Activated CD4-positive, alpha-beta T cell treated with anti-CD3 and anti-CD28 coated beads, Interleukin-2, amount 50 U/mL, for 24 hours (primary cell): Measurements from ENCODE around the gene CNDP2.
A peak's percentile ranks its signal among the peaks of the same experiment; 100 is the strongest.

Experiments
- DNase-seq, 2 donors: peaks; one replicate each; pipeline ENCODE4 v3.0.0-alpha.2; 2020; ENCODE audit warnings: low read depth in 1 of 2, low spot score in 1 of 2

The CNDP2 gene

DNA sequence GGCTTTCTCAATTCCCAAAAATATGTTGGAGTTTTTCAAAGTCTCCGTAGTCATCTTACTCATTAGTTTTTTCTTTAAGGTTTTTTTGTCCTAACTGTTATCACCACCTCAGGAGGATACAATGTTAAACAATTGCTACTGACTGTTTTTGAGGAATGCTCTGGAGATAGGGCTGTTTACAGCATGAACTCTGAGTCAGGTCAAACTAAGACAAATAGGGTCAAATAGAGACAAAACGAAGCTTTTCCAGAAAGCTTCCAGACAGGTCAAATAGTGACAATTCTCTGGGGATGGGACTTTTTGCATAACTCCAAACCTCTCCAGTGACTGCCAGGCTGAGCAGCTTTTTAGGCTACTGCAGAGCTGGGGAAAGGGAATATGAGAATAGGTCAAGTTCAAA lies 23.9 kb upstream of the CNDP2 start:
- DNase-seq: no peak

DNA sequence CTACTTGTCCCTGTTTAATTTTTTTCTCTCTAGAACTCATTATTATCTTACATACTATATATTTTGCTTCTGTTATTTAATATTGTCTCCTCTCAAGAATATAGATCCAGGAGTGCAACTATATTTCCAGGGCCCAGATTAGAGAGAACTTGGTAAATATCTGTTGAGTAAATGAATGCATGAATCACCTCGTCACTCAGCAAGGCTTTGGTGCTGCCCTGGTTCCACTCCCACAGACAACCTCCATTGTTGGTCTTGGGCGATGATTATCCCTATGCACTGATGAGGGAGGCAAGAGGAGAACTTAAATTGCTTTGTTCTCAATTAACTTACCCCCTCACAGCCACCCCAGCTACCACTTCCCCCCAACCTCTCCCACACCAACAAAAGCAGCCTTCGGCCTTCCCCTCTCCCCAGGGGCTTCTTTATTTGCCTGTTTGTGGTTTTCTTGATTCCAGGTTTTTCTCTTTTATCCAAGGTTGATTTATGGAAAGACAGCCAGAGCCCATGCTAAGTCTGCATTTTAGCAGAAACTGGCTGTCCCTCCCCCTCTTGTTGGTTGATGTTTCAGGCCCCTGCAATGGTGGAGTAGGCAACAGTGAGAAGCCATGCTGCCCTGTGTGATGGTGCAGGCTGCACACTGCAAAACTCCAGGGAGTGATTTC lies 22.1 kb upstream of the CNDP2 start:
- no peak for DNase-seq

DNA sequence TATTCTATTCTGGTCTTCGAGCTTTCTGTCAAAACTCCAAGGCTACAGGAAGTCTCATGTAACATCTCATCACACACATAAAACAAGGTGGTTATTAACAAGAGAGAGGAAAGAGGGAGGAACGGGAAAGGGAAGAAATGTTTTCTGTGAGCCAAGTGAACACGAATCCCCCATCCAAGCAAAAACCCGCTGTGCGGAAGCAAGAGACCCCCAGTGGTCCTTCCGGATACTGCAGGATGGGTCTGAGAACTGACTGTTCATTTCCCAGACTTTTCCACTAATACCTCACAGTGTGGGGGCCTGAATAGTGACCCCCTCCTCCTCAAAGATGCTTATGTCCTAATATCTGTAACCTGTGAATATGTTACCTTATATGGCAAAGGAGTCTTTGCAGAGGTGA lies 20.0 kb upstream of the CNDP2 start:
- no peak for DNase-seq

DNA sequence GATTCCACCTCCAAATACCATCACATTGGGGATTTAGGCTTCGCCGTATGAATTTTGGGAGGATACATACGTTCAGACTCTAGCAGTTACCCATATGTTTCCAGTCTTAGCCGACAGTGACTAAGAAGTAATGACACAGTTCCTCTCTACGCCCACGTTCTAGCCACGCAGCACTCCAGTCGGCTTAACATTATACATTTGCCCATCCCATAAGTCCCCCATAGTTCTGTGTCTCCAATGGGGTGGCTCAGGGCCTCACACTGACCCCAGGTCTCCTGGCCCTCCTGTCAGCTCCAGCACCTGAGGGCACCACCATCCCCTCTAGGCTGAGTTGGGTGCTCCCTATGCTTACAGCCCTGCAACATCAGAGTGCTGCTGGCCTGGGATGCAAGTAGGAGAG lies 18.4 kb upstream of the CNDP2 start:
- DNase-seq: no peak

DNA sequence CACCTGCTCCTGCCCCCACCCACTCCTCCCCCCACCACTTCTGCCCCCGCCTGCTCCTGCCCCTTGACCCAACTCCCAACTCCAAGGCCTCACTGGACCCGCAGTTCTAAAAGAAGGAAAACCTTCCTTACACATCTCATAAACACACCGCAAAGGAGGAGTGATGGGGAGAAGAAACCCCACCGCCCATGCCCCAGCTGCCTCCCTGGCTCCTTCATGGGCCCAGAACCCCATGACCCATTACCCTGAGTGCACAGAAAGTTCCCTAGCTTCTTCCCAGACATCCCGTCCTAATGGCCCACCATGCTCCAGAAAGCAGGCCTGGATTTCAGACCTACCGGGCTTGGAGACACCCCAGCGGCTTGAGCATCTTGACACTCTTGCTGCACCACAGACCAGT lies 17.8 kb upstream of the CNDP2 start:
- DNase-seq: no peak

DNA sequence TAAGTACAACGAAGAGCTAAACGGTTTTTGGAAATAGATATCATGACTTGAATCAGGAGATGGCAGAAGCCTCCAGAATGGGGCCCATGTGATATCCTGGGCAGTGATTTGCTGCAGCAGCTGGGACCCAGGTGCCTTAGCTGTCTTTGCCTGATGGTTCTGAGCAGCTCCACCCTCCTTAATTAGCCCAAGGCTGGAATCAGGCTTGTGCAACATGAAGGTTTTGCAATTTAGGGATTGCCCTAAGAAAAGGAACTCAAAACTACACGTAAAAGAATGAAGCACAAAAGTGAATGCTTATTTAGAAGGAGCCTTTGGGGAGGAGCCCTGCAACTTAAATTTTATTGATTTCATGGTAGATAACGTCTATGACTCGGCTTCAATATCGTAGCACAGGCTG lies 17.3 kb upstream of the CNDP2 start:
- DNase-seq: no peak

DNA sequence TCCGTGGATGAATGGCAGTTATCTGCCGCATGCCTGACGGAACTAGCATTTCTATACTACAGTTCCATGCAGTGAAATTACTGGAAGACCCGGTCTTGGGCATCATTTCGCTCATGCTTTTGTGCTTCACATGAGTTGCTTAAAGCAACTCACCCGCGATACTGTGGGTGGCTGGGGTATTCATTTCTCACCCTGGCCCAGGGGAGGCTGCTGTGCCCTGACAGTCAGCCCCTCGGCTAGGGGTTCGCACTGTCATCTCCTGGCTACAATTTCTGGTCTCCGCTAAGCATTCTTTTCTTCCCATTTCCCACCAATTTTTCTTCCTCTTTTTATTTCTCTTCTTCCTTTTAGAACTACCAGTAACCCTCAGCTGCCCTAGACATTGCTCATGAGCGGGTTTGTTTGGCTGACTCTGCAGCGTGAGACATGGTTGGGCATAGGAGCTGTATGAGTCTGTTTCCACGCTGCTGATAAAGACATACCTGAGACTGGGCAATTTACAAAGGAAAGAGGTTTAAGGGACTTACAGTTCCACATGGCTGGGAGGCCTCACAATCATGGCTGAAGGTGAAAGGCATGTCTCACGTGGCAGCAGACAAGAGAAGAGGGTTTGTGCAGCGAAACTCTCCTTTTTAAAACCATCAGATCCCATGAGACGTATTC lies 16.5 kb upstream of the CNDP2 start:
- DNase-seq: no peak

DNA sequence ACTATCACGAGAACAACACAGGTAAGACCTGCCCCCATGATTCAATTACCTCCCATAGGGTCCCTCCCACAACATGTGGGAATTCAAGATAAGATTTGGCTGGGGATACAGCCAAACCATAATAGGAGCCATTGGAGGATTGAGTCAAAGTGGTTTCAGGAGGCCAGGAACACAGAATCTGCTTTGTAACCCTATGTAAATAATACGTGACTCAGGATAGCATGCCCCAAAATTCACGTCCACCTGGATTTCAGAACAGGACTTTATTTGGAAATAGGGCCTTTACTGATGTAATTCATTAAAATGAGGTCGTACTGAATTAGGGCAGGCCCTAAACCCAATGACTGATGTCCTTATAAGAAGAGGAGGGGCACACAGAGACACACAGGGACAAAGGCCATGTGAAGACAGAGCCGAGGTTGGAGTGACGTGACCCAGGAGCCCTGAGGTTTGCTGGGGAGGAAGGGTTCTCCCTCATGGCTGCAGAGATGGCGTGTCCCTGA lies 16.0 kb upstream of the CNDP2 start:
- no peak for DNase-seq

DNA sequence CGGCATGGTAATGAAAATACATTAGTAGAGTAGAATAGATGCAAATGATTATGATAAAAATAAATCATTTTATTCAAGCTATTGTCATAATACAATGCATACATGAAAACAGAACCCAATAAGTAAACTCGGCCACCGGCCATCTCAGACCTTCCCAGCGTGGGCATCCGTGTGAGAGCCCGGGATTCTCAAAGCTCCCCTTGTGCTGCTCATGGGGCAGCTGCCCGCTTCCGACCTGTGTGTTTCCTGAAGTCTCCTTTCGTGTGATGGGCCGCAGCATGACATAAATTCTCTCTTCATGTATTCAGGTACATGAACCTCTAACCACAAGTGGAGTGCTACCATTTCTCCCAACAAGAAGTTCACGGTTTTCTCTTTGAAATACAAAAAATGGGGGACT lies 13.5 kb upstream of the CNDP2 start:
- no peak for DNase-seq

DNA sequence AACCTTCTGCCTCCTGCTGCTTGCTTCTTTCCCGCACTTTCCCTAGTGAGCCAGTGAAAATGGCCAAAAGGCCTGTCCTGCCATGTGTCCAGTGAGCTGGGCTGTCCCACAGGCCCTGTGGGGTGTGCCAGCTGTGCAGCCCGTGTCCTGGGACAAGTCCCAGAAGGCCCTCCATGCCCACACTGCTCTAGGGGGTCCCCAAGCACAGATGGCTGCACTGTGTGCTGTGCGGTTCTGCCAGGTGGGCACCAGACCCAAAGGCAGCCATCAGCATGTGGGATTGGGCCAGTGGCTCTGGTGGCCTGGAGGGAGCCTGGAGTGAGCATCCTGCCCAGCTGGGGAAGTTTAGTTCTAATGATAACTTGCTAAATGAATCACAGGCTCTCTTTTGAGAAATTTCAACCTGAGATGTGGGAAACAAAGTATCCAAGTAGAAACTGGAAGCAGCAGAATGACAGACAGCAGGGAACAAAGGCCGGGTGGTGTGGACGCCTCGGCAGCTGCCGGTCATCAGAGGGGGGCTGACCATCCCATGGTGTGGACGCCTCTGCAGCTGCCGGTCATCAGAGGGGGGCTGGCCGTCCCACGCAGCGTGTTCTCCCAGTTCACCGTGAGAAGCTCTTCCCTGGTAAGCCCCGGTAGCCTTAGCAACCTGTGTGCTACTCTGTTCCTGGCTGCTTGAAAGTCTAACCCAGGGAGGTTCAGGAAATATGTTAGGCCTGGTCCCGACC lies 9.9 kb upstream of the CNDP2 start:
- DNase-seq: no peak

DNA sequence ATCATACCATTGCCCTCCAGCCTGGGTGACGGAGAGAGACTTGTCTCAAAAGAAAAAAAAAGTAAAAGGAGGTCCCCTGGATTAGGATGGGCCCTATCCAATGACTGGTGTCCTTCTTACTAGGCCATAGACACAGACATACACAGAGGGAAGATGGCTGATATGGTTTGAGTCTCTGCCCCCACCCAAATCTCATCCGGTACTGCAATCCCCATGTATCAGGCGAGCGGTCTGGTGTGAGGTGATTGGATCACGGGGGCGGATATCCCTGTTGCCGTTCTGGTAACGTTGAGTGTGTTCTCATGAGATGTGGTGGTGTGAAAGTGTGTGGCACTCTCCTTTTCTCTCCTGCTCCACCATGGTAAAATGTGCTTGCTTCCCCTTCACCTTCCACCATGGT lies 7.8 kb upstream of the CNDP2 start:
- DNase-seq: no peak

DNA sequence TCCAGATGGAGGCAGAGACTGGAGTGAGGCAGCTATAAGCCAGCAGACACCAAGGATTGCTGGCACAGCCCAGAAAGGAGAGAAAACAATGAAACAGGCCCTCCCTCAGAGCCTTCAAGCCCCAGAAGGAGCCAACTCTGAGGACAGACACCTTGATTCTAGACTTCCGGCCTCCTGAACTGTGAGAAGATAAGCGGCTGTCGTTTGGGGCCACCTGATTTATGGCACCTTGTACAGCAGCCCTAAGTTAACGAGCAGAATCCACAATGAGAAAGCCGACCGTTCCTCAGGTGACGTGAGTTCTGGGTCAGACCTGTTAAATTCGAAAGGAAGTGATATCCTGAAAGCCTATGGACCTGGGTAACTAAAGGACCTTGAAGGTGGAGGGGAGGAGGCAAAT lies 7.3 kb upstream of the CNDP2 start:
- DNase-seq: no peak

DNA sequence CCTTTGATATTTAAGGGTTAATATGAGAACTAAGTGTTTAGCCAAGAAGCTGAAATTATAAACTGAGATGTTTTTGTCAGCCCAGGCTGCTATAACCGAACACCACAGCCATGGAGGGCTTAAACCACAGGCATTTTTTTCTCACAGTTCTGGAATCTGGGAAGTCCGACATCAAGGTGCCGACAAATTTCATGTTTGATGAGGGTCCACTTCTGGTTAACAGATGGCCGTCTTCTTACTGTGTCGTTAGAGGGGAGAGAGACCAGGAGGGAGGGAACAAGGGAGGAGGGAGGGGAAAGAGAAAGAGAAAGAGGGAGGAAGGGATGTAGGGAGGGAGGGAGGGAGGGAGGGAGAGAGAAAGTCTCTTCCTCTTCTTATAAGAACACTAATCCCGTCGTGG lies 6.5 kb upstream of the CNDP2 start:
- DNase-seq: no peak

DNA sequence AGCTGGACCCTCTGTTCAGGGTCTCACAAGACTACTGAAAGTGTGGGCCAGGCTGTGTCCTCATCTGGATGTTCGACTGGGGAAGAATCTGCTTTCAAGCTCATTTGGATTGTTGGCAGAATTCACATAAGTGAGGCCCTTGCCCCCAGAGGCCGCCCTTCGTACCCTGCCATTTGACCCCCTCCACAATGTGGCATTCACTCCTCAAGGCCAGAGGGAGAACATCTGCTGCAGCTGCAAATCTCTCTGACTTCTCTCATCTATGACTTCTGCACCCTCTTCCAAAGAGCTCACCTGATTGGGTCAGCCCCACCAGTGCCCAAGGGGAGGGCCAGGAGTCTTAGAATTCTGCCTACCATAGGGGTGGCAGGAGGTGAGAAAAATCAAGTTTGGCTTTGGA lies 3.9 kb upstream of the CNDP2 start:
- DNase-seq: no peak

DNA sequence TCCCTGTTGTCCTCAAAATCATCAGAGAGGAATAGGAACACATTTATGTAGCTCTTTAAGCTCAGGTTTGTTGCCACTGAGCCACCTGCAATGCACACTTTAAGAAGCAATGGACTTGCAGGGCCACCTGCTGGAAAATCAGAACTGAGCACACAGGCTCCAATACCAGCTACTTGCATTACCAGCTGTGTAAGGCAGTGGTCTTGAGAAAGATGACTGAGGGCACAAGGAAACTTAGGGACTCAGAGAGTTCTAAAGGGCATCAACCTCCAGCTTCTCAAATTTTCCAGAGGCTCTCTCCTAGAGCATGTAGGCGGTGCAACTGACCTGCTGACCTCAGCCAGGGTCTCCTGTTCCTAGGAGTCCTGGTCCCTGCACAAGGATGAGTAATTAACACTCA lies 2.5 kb upstream of the CNDP2 start:
- peak in 1 of 2 donors; percentile 37 for DNase-seq

DNA sequence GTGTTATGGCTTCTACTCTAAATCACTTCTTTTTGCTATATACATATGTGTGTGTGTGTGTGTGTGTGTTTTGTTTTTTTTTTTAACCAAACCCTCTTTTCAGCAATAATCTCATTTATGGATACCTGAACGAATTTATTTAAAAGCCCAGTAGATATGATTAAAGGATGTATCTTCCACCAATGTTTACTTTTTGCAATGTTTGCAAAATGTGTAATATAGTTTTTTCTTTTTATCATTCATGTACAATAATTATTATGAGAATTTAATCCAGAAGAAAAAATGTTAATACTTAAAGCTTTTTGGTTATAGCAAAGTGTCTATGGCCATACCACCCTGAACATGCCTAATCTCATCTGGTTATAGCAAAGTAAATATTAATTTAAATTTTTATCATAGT lies 1.6 kb upstream of the CNDP2 start:
- DNase-seq: no peak

DNA sequence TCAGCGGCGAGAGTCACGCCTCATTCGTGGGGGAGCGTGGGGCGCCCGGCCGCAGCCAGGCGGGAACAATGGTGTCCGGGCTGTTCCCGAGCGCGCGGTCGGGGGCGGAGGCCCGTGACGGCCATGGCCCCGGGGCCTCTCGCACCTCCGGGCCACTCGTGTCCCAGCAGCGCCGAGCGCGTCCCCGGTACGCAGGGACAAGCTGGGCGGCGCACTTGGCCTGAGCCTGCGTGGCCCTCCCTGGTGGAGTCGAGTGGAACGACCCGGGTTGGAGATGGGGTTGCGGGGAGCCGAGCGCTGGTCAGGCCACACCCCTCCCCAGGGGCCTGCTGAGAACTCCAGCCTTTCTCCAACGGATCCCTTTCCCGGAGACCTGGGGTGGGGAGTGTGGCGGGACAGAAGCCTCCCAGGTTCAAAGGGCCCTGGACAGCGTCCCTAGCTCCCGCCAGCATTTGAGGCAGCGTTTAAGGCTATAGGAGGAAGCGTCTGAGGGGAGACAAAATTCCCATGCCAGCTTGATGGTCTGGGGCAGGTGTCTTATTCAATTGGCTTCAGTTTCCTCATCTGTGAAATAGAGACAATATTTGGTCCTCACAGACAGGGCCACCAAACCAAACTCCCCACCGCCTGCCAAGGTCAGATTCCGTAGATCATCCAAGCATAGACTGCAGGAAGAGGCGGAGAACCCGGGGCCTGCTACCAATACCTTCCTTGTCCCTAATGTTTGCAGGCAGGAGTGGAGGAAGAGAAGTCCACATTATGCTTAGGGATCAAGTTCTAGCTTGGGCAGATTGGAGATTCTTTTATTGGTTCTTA lies 553 bp downstream of the CNDP2 start:
- DNase-seq: peak; percentile 11 to 30

DNA sequence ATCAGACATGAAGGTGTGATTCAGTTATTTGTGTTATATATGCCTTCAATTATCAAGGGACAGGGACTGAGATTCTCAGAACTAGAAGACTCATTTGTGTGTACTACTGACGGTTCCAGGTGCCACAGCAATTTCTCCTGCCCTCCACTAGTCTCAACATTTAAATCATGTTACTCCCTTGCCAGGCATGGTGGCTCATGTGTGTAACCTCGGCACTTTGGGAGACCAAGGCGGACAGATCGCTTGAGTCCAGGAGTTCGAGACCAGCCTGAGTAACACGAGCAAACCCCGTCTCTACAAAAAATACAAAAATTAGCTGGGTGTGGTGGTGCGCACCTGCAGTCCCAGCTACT lies 1.1 kb downstream of the CNDP2 start:
- no peak for DNase-seq

DNA sequence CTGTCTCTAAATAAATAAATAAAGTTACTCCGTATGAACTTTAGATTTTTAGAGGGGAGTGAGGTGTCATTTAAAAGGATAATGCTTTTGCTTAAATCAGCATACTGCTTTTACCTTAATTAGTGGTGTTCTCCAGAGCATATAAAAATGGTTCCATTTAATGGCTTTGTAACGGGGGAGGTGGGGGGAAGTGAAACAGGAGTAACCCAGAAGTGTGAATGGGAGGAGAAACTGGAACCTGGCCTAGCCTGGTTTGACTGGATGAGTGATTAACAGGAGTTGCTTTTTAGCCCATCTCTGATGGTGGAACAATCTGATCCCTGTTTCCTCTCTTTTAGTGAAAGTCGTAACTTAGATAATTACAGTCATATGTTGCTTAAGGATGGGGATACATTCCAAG lies 1.6 kb downstream of the CNDP2 start:
- DNase-seq: no peak

DNA sequence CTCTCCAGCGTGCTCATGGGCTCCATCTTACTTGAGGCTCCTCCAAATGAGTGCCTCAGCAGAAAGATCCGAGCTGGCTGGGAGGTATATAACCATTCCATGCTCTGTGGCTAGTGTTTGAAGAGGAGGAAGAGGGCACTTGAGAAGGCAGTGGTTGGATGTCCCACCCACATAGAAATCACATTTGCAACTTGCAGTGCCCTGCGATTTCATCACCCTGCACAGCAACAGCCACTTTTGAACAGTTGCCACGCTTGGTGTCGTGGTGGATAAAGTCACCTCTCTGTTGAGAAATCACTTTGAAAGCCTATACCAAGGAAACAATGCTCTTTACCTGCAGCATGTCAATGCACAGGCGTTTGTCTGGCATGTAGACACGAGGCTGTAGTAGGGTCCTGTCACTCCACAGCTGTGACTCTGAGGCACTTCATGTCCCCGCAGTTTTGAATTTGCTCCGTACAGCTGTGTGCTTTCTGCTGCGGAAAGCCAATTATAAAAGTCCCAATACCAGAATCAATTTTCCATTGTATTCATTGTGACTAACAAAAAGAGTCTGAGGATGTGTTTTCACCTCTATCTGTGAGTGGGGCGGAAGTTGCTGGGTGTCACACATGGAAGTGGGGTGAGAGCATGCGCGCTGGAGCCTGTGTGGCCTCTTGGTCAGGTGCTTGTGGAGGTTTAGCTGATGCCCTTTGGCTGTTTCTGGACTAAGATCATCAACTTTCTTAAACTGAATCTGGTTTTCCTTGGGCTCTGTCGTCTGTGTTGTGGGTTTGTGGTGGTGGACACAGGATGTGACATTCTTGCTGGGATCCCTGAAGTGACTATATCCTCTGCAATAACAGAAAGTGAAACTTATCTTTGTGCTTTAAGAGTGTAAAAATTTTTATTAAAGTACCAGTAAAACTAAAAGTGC lies 2.8 kb downstream of the CNDP2 start:
- DNase-seq: peak; percentile 65 to 79

DNA sequence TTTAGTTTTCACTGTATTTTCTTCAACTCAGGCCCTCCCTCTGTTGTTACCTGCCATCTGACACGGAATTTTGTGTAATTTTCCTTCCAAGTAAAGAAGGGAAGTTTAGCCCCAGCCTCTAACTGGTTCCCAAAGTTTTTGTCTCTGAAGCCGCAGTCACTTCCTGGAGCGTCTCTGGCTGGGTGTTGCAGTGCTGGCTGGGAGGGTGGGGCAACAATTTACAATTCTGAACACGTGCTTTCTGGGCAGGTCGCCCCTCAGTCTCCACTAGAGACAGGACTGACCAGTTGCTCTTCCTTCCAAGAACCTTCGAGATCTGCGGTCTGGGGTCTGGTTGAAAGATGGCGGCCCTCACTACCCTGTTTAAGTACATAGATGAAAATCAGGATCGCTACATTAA lies 3.5 kb downstream of the CNDP2 start:
- DNase-seq: peak in 1 of 2 donors; percentile 17
